Body of pancreas (tissue), 4 donors: Measurements from ENCODE around the gene PSG3. TPM values are rescaled to one million over a fixed set of nuclear protein-coding genes. Genes with fewer than 3 reads are reported as not detected.
"Not testable (repeated sequence)": the region's sequence is repeated elsewhere in the genome, so short reads cannot be mapped to it uniquely, and the experiment has no call there.

ENCODE experiments used
- ATAC-seq: fragments of 150-250 bp; one replicate; pipeline ENCODE4 v1.9.1; 2016
- DNase-seq, 4 donors: peaks; one replicate each; pipeline ENCODE4 v3.0.0-alpha.2; 2019
- H3K27ac ChIP-seq, 4 donors: fragments of 200-600 bp; sonication (generic); 1 replicate in 3 of 4; 2 replicates in 1 of 4; pipeline versions ENCODE4 v1.5.1 to v1.6.1; 2016 to 2019; ENCODE audit warnings: mild to moderate bottlenecking in 1 of 4, mixed read lengths in 1 of 4, moderate library complexity in 1 of 4
- H3K27me3 ChIP-seq, 2 donors: fragments of 200-600 bp; sonication (generic); one replicate each; pipeline ENCODE4 v1.6.0; 2016; ENCODE audit warnings: mild to moderate bottlenecking in 1 of 2
- H3K36me3 ChIP-seq, 2 donors: fragments of 200-600 bp; sonication (generic); replicated peaks in 1 of 2; 2 replicates each; pipeline ENCODE4 v1.5.1; 2016; ENCODE audit warnings: low read depth in 2 of 2; ENCODE audit not compliant: insufficient read depth in 1 of 2
- H3K4me1 ChIP-seq: fragments of 200-600 bp; sonication (generic); one replicate; pipeline ENCODE4 v1.6.0; 2016
- H3K4me3 ChIP-seq, 2 donors: fragments of 200-600 bp; sonication (generic); 1 replicate in 1 of 2; 2 replicates in 1 of 2; pipeline ENCODE4 v1.5.1; 2016 to 2019
- H3K9me3 ChIP-seq, 3 donors: fragments of 200-600 bp; sonication (generic); 1 replicate in 2 of 3; 2 replicates in 1 of 3; pipeline ENCODE4 v1.5.1; 2016
- CTCF ChIP-seq, 7 experiments: fragments of 450-650 bp in 4 of 7; fragments of 200-600 bp in 3 of 7; sonication (generic) in 3 of 7; IDR thresholded peaks; one replicate each; pipeline ENCODE4 v1.5.1; 2016 to 2019; ENCODE audit warnings: antibody characterized with exemption in 7 of 7
- POLR2A ChIP-seq, 3 donors: fragments of 450-650 bp; IDR thresholded peaks; one replicate each; pipeline ENCODE4 v1.6.1; 2016; ENCODE audit warnings: antibody characterized with exemption in 3 of 3, mild to moderate bottlenecking in 2 of 3
- WGBS, 2 donors: methylation state at CpG; one replicate each; pipeline ENCODE4 v1.1.5; 2017; 5-methylcytosine and 5-hydroxymethylcytosine counted together
- intact Hi-C: fragments of 100-400 bp; cut with DNase I; formaldehyde crosslinking; loops from one replicate; pipeline ENCODE4 v1.15.1; 2023
- total RNA-seq, 2 donors: library from RNA; depleted of rRNA; stranded (reverse); fragments of >200 nt; gene quantifications; one replicate each; pipeline ENCODE4 v1.1.0, GENCODE V29; 2016

Gene PSG3
- total RNA-seq, 2 donors from 2014 or later: not detected

GRCh38 chr19:42741726-42742607 is 1.7 kb upstream of the PSG3 start:
- intact Hi-C loops, H3K4me3 ChIP-seq, H3K27me3 ChIP-seq, H3K27ac ChIP-seq, H3K36me3 ChIP-seq, ATAC-seq, H3K9me3 ChIP-seq: not testable (repeated sequence)
- H3K4me1 ChIP-seq: peaks cover 11% of the 10 kb centered on the region
- WGBS, 2 donors: 16 to 23% methylated on average over 14 of the region's 14 CpGs
- peak; percentile 42 to 61 (median 51) for TF ChIP-seq CTCF (IDR thresholded peaks at IDR 0.05)
- DNase-seq: peak; percentile 16 to 42 (median 28)

GRCh38 chr19:42737581-42738011 is 2.7 kb downstream of the PSG3 start:
- intact Hi-C loops, H3K9me3 ChIP-seq, H3K4me3 ChIP-seq, H3K36me3 ChIP-seq, DNase-seq, H3K27me3 ChIP-seq, ATAC-seq: not testable (repeated sequence)
- WGBS, 2 donors: 30 to 33% methylated on average over 2 of the region's 2 CpGs
- Histone ChIP-seq H3K4me1 (peaks cover 11% of the 10 kb centered on the region), H3K27ac (peak overlapping the region in 3 of 4 donors; percentile 7 to 34 (median 17))

- H3K9me3 ChIP-seq, H3K4me3 ChIP-seq, ATAC-seq, DNase-seq, H3K27me3 ChIP-seq, intact Hi-C loops, H3K36me3 ChIP-seq, H3K4me1 ChIP-seq, H3K27ac ChIP-seq: not testable (repeated sequence)
- 37 to 41% methylated on average over 5 of the region's 5 CpGs for WGBS, 2 donors
Measured at GRCh38 chr19:42728341-42728740, 11.9 kb downstream of the PSG3 start.

GRCh38 chr19:42714000-42714399 is 26.3 kb downstream of the PSG3 start:
- H3K9me3 ChIP-seq, H3K27me3 ChIP-seq, intact Hi-C loops, H3K4me3 ChIP-seq, H3K36me3 ChIP-seq, ATAC-seq, H3K4me1 ChIP-seq, H3K27ac ChIP-seq, DNase-seq: not testable (repeated sequence)
- 43 to 62% methylated on average over 1 of the region's 1 CpG for whole genome bisulfite sequencing, 2 donors

- H3K27me3 ChIP-seq, intact Hi-C loops, H3K27ac ChIP-seq, H3K4me1 ChIP-seq, H3K36me3 ChIP-seq, DNase-seq, H3K4me3 ChIP-seq, ATAC-seq, H3K9me3 ChIP-seq: not testable (repeated sequence)
- 68 to 73% methylated on average over 6 of the region's 6 CpGs for WGBS, 2 donors
Measured at GRCh38 chr19:42712753-42713152, 27.5 kb downstream of the PSG3 start.

GRCh38 chr19:42710986-42711385 is 29.3 kb downstream of the PSG3 start:
- intact Hi-C loops, H3K27me3 ChIP-seq, H3K27ac ChIP-seq, H3K36me3 ChIP-seq, ATAC-seq, DNase-seq, H3K4me3 ChIP-seq, H3K4me1 ChIP-seq, H3K9me3 ChIP-seq: not testable (repeated sequence)
- 36 to 50% methylated on average over 1 of the region's 1 CpG for WGBS, 2 donors

- DNase-seq (no peak), ATAC-seq (no peak)
- no peak for TF ChIP-seq POLR2A (IDR thresholded peaks at IDR 0.05)
- TF ChIP-seq CTCF (IDR thresholded peaks at IDR 0.05): no peak
- Histone ChIP-seq H3K9me3 (peaks cover 0 to 8% (median 0%) of the 10 kb centered on the region in 3 donors), H3K36me3 (no peaks in the 10 kb centered on the region), H3K4me3 (no peak overlapping the region), H3K27ac (no peak overlapping the region), H3K4me1 (no peaks in the 10 kb centered on the region), H3K27me3 (peaks cover 0 to 6% of the 10 kb centered on the region in 2 donors)
- intact Hi-C loops: no loop called here
- WGBS, 2 donors: 26 to 37% methylated on average over 22 of the region's 22 CpGs
Measured at GRCh38 chr19:42697884-42698283, 42.4 kb downstream of the PSG3 start.
